H9 (cell line): Measurements from ENCODE around the gene MSH3. TPM values are rescaled to one million over a fixed set of nuclear protein-coding genes. Genes with fewer than 3 reads are reported as not detected.

Source experiments
- DNase-seq: peaks from one replicate; pipeline ENCODE4 v3.0.0-alpha.2; 2017
- H2AFZ ChIP-seq: one replicate; pipeline ENCODE4 v1.6.1; 2013; ENCODE audit warnings: mild to moderate bottlenecking, low read length, control low read depth, moderate library complexity
- H2AK5ac ChIP-seq: 2 replicates; pipeline ENCODE4 v1.6.1; 2013; ENCODE audit warnings: low read length, control low read depth, mixed read lengths; ENCODE audit not compliant: insufficient read length
- H2BK120ac ChIP-seq: one replicate; pipeline ENCODE4 v1.6.1; 2013; ENCODE audit warnings: low read depth, mild to moderate bottlenecking, low read length, control low read depth, inconsistent platforms; ENCODE audit not compliant: poor library complexity, severe bottlenecking
- H2BK12ac ChIP-seq: 2 replicates; pipeline ENCODE4 v1.6.1; 2013; ENCODE audit warnings: low read length, control low read depth, mixed read lengths, low read depth; ENCODE audit not compliant: insufficient read length
- H2BK15ac ChIP-seq: 2 replicates; pipeline ENCODE4 v1.6.1; 2013; ENCODE audit warnings: low read depth, low read length, control low read depth
- H2BK20ac ChIP-seq: one replicate; pipeline ENCODE4 v1.6.1; 2013; ENCODE audit warnings: low read depth, mild to moderate bottlenecking, low read length, control low read depth, inconsistent platforms; ENCODE audit not compliant: poor library complexity, severe bottlenecking
- H2BK5ac ChIP-seq: 2 replicates; pipeline ENCODE4 v1.6.1; 2013; ENCODE audit warnings: low read length, control low read depth, mixed read lengths; ENCODE audit not compliant: insufficient read length
- H3K14ac ChIP-seq: 2 replicates; pipeline ENCODE4 v1.6.1; 2013; ENCODE audit warnings: low read length, control low read depth; ENCODE audit not compliant: insufficient read depth
- H3K18ac ChIP-seq: 2 replicates; pipeline ENCODE4 v1.6.1; 2013; ENCODE audit warnings: low read depth, mild to moderate bottlenecking, mixed read lengths, low read length, control low read depth; ENCODE audit not compliant: insufficient read length
- H3K23ac ChIP-seq: 2 replicates; pipeline ENCODE4 v1.6.1; 2013; ENCODE audit warnings: low read length, control low read depth, mixed read lengths, low read depth; ENCODE audit not compliant: insufficient read length
- H3K23me2 ChIP-seq: 2 replicates; pipeline ENCODE4 v1.6.1; 2013; ENCODE audit warnings: low read depth, mild to moderate bottlenecking, mixed read lengths, low read length, control low read depth; ENCODE audit not compliant: insufficient read length, poor library complexity, severe bottlenecking
- H3K27ac ChIP-seq: 2 replicates; pipeline ENCODE4 v1.5.1; 2013; ENCODE audit warnings: low read length, control low read depth, mixed read lengths, low read depth; ENCODE audit not compliant: insufficient read length
- H3K27me3 ChIP-seq: 2 replicates; pipeline ENCODE4 v1.6.1; 2013; ENCODE audit warnings: low read length, control low read depth, inconsistent platforms; ENCODE audit not compliant: insufficient read depth
- H3K4ac ChIP-seq: 2 replicates; pipeline ENCODE4 v1.6.1; 2013; ENCODE audit warnings: low read depth, mild to moderate bottlenecking, control low read depth, inconsistent platforms, low read length, moderate library complexity
- H3K4me1 ChIP-seq: 2 replicates; pipeline ENCODE4 v1.6.1; 2013; ENCODE audit warnings: low read length, control low read depth, inconsistent platforms; ENCODE audit not compliant: insufficient read depth
- H3K4me2 ChIP-seq: 2 replicates; pipeline ENCODE4 v1.6.1; 2013; ENCODE audit warnings: low read length, control low read depth, mixed read lengths; ENCODE audit not compliant: insufficient read length, insufficient read depth
- H3K56ac ChIP-seq: 2 replicates; pipeline ENCODE4 v1.6.1; 2013; ENCODE audit warnings: low read depth, mild to moderate bottlenecking, mixed read lengths, low read length, control low read depth; ENCODE audit not compliant: insufficient read length
- H3K79me1 ChIP-seq: 2 replicates; pipeline ENCODE4 v1.6.1; 2013; ENCODE audit warnings: low read depth, mild to moderate bottlenecking, moderate library complexity, low read length, control low read depth, inconsistent platforms; ENCODE audit not compliant: insufficient read depth, poor library complexity, severe bottlenecking
- H3K79me2 ChIP-seq: 2 replicates; pipeline ENCODE4 v1.6.1; 2013; ENCODE audit warnings: low read length, control low read depth, inconsistent platforms; ENCODE audit not compliant: insufficient read depth
- H3K9ac ChIP-seq: 2 replicates; pipeline ENCODE4 v1.6.1; 2013; ENCODE audit warnings: low read length, control low read depth, mixed read lengths; ENCODE audit not compliant: insufficient read length; ENCODE audit errors: extremely low read depth
- H3K9me3 ChIP-seq: one replicate; pipeline ENCODE4 v1.6.1; 2013; ENCODE audit warnings: low read depth, low read length, inconsistent platforms; ENCODE audit not compliant: control insufficient read depth
- H3T11ph ChIP-seq: one replicate; pipeline ENCODE4 v1.6.1; 2013; ENCODE audit warnings: mild to moderate bottlenecking, low read length, control low read depth, inconsistent platforms
- H4K20me1 ChIP-seq: one replicate; pipeline ENCODE4 v1.6.1; 2013; ENCODE audit not compliant: control insufficient read depth, insufficient read length, insufficient read depth
- H4K5ac ChIP-seq: 2 replicates; pipeline ENCODE4 v1.6.1; 2013; ENCODE audit warnings: low read depth, mild to moderate bottlenecking, mixed read lengths, low read length, control low read depth; ENCODE audit not compliant: insufficient read length
- H4K8ac ChIP-seq: replicated peaks from 2 replicates; pipeline ENCODE4 v1.6.1; 2013; ENCODE audit warnings: low read length, control low read depth, mixed read lengths, low read depth; ENCODE audit not compliant: insufficient read length
- H4K91ac ChIP-seq: 2 replicates; pipeline ENCODE4 v1.6.1; 2013; ENCODE audit warnings: low read depth, mild to moderate bottlenecking, moderate library complexity, mixed read lengths, low read length, control low read depth; ENCODE audit not compliant: insufficient read length
- H3K27ac Mint-ChIP-seq, 3 experiments: 2 replicates in 2 of 3; 3 replicates in 1 of 3; pipeline ENCODE4 v1.8.0; 2020 to 2021; ENCODE audit warnings: mixed read lengths in 3 of 3, mild to moderate bottlenecking in 1 of 3, moderate library complexity in 1 of 3
- H3K27me3 Mint-ChIP-seq: 2 replicates; pipeline ENCODE4 v1.8.0; 2021; ENCODE audit warnings: low read depth, mild to moderate bottlenecking, moderate library complexity, mixed read lengths
- H3K36me3 Mint-ChIP-seq, 3 experiments: 2 replicates in 2 of 3; 3 replicates in 1 of 3; pipeline ENCODE4 v1.8.0; 2020 to 2021; ENCODE audit warnings: low read depth in 3 of 3, mixed read lengths in 3 of 3; ENCODE audit not compliant: insufficient read depth in 1 of 3
- H3K4me1 Mint-ChIP-seq, 2 experiments: 2 replicates each; pipeline ENCODE4 v1.8.0; 2020; ENCODE audit warnings: mixed read lengths in 2 of 2
- H3K4me3 Mint-ChIP-seq, 2 experiments: 2 replicates in 1 of 2; 3 replicates in 1 of 2; pipeline ENCODE4 v1.8.0; 2020 to 2021; ENCODE audit warnings: mild to moderate bottlenecking in 2 of 2, mixed read lengths in 2 of 2, moderate library complexity in 1 of 2
- H3K9me3 Mint-ChIP-seq, 2 experiments: 2 replicates in 1 of 2; 3 replicates in 1 of 2; pipeline ENCODE4 v1.8.0; 2020; ENCODE audit warnings: mild to moderate bottlenecking in 2 of 2, mixed read lengths in 2 of 2, moderate library complexity in 1 of 2
- WGBS: extraction: QIAGEN DNeasy Blood & Tissue Kit; methylation state at CpG from one replicate; pipeline ENCODE4 v1.1.7; 2013; ENCODE audit warnings: missing lambda C conversion rate, low lambda C conversion rate, mixed read lengths; ENCODE audit not compliant: insufficient read length; ENCODE audit errors: extremely low coverage; 5-methylcytosine and 5-hydroxymethylcytosine counted together
- total RNA-seq: library from RNA; stranded (reverse); gene quantifications from 2 replicates; pipeline ENCODE4 v1.2.1, GENCODE V29; 2021
- TF ChIP-seq, protein P1 (sequence below): fragments of 200-600 bp; sonication (generic); conservative IDR thresholded peaks from 3 replicates; pipeline ENCODE4 v1.8.0; 2021; ENCODE audit warnings: antibody characterized with exemption, mild to moderate bottlenecking

Gene MSH3
- total RNA-seq, 1 experiment from 2014 or later: 17.3 TPM

- no peak for DNase-seq
- Histone ChIP-seq H3K79me1 (no peaks in the 10 kb centered on the region), H2BK20ac (no peak overlapping the region), H3T11ph (no peak overlapping the region), H3K14ac (no peak overlapping the region), H2BK15ac (no peak overlapping the region), H2AK5ac (no peak overlapping the region), H3K23ac (no peak overlapping the region), H3K56ac (no peak overlapping the region), H3K9ac (no peak overlapping the region), H2BK5ac (no peak overlapping the region), H3K27ac (no peak overlapping the region), H3K4me2 (no peak overlapping the region), H3K9me3 (peaks cover 5% of the 10 kb centered on the region), H2BK12ac (no peak overlapping the region), H2BK120ac (no peak overlapping the region), H4K91ac (no peak overlapping the region), H4K20me1 (no peaks in the 10 kb centered on the region), H4K5ac (no peak overlapping the region), H4K8ac (no peak overlapping the region), H3K23me2 (no peaks in the 10 kb centered on the region), H3K27me3 (no peaks in the 10 kb centered on the region), H3K18ac (no peak overlapping the region), H2AFZ (no peak overlapping the region), H3K4me1 (no peaks in the 10 kb centered on the region), H3K79me2 (no peaks in the 10 kb centered on the region), H3K4ac (no peak overlapping the region)
- H3K9me3 Mint-ChIP-seq: peaks cover 14% of the 10 kb centered on the region in 2 experiments; a peak in 4 of 5 replicates
- H3K27me3 Mint-ChIP-seq: no peaks in the 10 kb centered on the region
- TF ChIP-seq, protein P1, sequence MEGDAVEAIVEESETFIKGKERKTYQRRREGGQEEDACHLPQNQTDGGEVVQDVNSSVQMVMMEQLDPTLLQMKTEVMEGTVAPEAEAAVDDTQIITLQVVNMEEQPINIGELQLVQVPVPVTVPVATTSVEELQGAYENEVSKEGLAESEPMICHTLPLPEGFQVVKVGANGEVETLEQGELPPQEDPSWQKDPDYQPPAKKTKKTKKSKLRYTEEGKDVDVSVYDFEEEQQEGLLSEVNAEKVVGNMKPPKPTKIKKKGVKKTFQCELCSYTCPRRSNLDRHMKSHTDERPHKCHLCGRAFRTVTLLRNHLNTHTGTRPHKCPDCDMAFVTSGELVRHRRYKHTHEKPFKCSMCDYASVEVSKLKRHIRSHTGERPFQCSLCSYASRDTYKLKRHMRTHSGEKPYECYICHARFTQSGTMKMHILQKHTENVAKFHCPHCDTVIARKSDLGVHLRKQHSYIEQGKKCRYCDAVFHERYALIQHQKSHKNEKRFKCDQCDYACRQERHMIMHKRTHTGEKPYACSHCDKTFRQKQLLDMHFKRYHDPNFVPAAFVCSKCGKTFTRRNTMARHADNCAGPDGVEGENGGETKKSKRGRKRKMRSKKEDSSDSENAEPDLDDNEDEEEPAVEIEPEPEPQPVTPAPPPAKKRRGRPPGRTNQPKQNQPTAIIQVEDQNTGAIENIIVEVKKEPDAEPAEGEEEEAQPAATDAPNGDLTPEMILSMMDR: no peak
- no peak overlapping the region for H3K4me3 Mint-ChIP-seq
- WGBS: no CpG with 5 or more reads among the region's 3 CpGs
- no peak overlapping the region for H3K27ac Mint-ChIP-seq
- H3K4me1 Mint-ChIP-seq: peaks cover 8 to 10% of the 10 kb centered on the region in 2 experiments
- H3K36me3 Mint-ChIP-seq: peaks cover 13 to 35% (median 33%) of the 10 kb centered on the region in 3 experiments
These were observed 166.2 kb downstream of the MSH3 start for GRCh38 chr5:80820685-80821084.
